HCT116 (cell line): ENCODE data around the gene CYSTM1. TPM values are rescaled to one million over a fixed set of nuclear protein-coding genes. Genes with fewer than 3 reads are reported as not detected.

ENCODE experiments used
- ATAC-seq: fragments of 200-7000 bp; cut with Tn5 transposase; 2 replicates; pipeline ENCODE4 v1.9.1; 2020; ENCODE audit warnings: mild to moderate bottlenecking, moderate library complexity
- BruUV-seq: library from RNA; stranded (reverse); fragments of 400-500 nt; replicated peaks from 2 replicates; lab custom pipeline; 2021; lab: Mats Ljungman, UMichigan
- CTCF ChIA-PET: fragments of 300-600 bp; sonication (Branson Sonifier 250); formaldehyde crosslinking; loops from one replicate; lab custom pipeline; 2021; ENCODE audit warnings: antibody characterized with exemption; lab: Charles Lee
- POLR2A ChIA-PET: fragments of 300-600, 350-600 bp; sonication (Branson Sonifier 250); formaldehyde crosslinking; loops from one replicate; lab custom pipeline; 2021; ENCODE audit warnings: antibody characterized with exemption; lab: Charles Lee
- RAD21 ChIA-PET, 2 experiments: fragments of 300-600 bp; sonication (Branson Sonifier 250); formaldehyde crosslinking; loops; one replicate each; lab custom pipeline; 2023; ENCODE audit warnings: low total read pairs in 2 of 2; ENCODE audit not compliant: uncharacterized antibody in 2 of 2, unreplicated experiment in 2 of 2, low non-redundant PET in 1 of 2; lab: Charles Lee
- DNase-seq: peaks from one replicate; pipeline ENCODE4 v3.0.0-alpha.2; 2010; ENCODE audit warnings: low read depth, low spot score
- H2AFZ ChIP-seq: fragments of 200-600 bp; shearing (Covaris generic), sonication (generic); 2 replicates; pipeline ENCODE4 v1.6.1; 2017; ENCODE audit warnings: low read depth, mixed run types, mixed read lengths, antibody characterized with exemption, low read length; ENCODE audit not compliant: poor library complexity, severe bottlenecking
- H3K27ac ChIP-seq: 2 replicates; pipeline ENCODE4 v1.5.1; 2012; ENCODE audit warnings: low read depth, low read length
- H3K27me3 ChIP-seq: fragments of 200-600 bp; sonication (generic); 2 replicates; pipeline ENCODE4 v1.6.1; 2016; ENCODE audit warnings: mixed run types, low read length, mixed read lengths; ENCODE audit not compliant: insufficient read depth
- H3K36me3 ChIP-seq, 2 experiments: fragments of 200-500 bp in 1 of 2; fragments of 200-600 bp in 1 of 2; sonication (Bioruptor generic) in 1 of 2; sonication (generic) in 1 of 2; 2 replicates each; pipeline versions ENCODE4 v1.5.1 to v1.6.1; 2014 to 2016; ENCODE audit warnings: low read length in 2 of 2, inconsistent platforms in 1 of 2, mixed read lengths in 1 of 2, mixed run types in 1 of 2; ENCODE audit not compliant: insufficient read depth in 2 of 2, control insufficient read depth in 1 of 2
- H3K4me1 ChIP-seq, 2 experiments: fragments of 200-600 bp in 1 of 2; sonication (generic) in 1 of 2; 2 replicates each; pipeline versions ENCODE4 v1.5.1 to v1.6.1; 2012 to 2017; ENCODE audit warnings: low read length in 2 of 2, inconsistent platforms in 1 of 2, mild to moderate bottlenecking in 1 of 2, mixed read lengths in 1 of 2, mixed run types in 1 of 2, moderate library complexity in 1 of 2; ENCODE audit not compliant: insufficient read depth in 2 of 2, control insufficient read depth in 1 of 2
- H3K4me2 ChIP-seq: fragments of 200-600 bp; sonication (generic); 2 replicates; pipeline ENCODE4 v1.6.1; 2017; ENCODE audit warnings: mixed run types, low read length, mixed read lengths
- H3K4me3 ChIP-seq, 2 experiments: fragments of 200-600 bp in 1 of 2; sonication (generic) in 1 of 2; replicated peaks in 1 of 2; 2 replicates each; pipeline ENCODE4 v1.5.1; 2011 to 2016; ENCODE audit warnings: low read length in 2 of 2, control low read depth in 1 of 2, low read depth in 1 of 2, mild to moderate bottlenecking in 1 of 2, mixed read lengths in 1 of 2, mixed run types in 1 of 2
- H3K79me2 ChIP-seq: fragments of 200-600 bp; sonication (generic); 2 replicates; pipeline ENCODE4 v1.6.1; 2017; ENCODE audit warnings: mild to moderate bottlenecking, mixed run types, low read length, moderate library complexity, mixed read lengths; ENCODE audit not compliant: insufficient read depth
- H3K9ac ChIP-seq: fragments of 200-600 bp; sonication (generic); 2 replicates; pipeline ENCODE4 v1.6.1; 2016; ENCODE audit warnings: low read length, mixed read lengths
- H3K9me2 ChIP-seq: fragments of 200-600 bp; sonication (generic), shearing (Covaris generic); 2 replicates; pipeline ENCODE4 v1.6.1; 2017; ENCODE audit warnings: mixed run types, mild to moderate bottlenecking, moderate library complexity; ENCODE audit not compliant: insufficient read depth
- H3K9me3 ChIP-seq, 2 experiments: fragments of 200-500 bp in 1 of 2; fragments of 200-600 bp in 1 of 2; sonication (Bioruptor generic) in 1 of 2; sonication (generic) in 1 of 2; 2 replicates each; pipeline ENCODE4 v1.6.1; 2014 to 2017; ENCODE audit warnings: low read length in 2 of 2, mixed read lengths in 2 of 2, inconsistent platforms in 1 of 2, low read depth in 1 of 2, mild to moderate bottlenecking in 1 of 2, mixed run types in 1 of 2, moderate library complexity in 1 of 2; ENCODE audit not compliant: control insufficient read depth in 1 of 2, insufficient read depth in 1 of 2
- H4K20me1 ChIP-seq: fragments of 200-600 bp; sonication (generic), shearing (Covaris generic); 2 replicates; pipeline ENCODE4 v1.6.1; 2017; ENCODE audit warnings: mixed run types, mild to moderate bottlenecking, moderate library complexity; ENCODE audit not compliant: insufficient read depth
- EGR1 ChIP-seq: IDR thresholded peaks from 2 replicates; pipeline ENCODE4 v1.6.1; 2012; ENCODE audit warnings: low read depth
- ELF1 ChIP-seq: IDR thresholded peaks from 2 replicates; pipeline ENCODE4 v1.6.1; 2012; ENCODE audit warnings: low read depth, borderline replicate concordance
- JUND ChIP-seq: IDR thresholded peaks from 2 replicates; pipeline ENCODE4 v1.6.1; 2012
- MAX ChIP-seq: IDR thresholded peaks from 2 replicates; pipeline ENCODE4 v1.6.1; 2012
- POLR2AphosphoS5 ChIP-seq: IDR thresholded peaks from 2 replicates; pipeline ENCODE4 v1.6.1; 2011; ENCODE audit warnings: mild to moderate bottlenecking, low read depth, low read length, moderate library complexity
- RAD21 ChIP-seq: IDR thresholded peaks from 2 replicates; pipeline ENCODE4 v1.6.1; 2012; ENCODE audit warnings: low read depth, mild to moderate bottlenecking
- REST ChIP-seq: IDR thresholded peaks from 2 replicates; pipeline ENCODE4 v1.6.1; 2012; ENCODE audit warnings: low read depth
- SIN3A ChIP-seq: IDR thresholded peaks from 2 replicates; pipeline ENCODE4 v1.6.1; 2012; ENCODE audit warnings: low read depth
- SP1 ChIP-seq: IDR thresholded peaks from 2 replicates; pipeline ENCODE4 v1.6.1; 2012; ENCODE audit warnings: low read depth
- SRF ChIP-seq: IDR thresholded peaks from 2 replicates; pipeline ENCODE4 v1.6.1; 2012; ENCODE audit warnings: low read depth
- YY1 ChIP-seq: IDR thresholded peaks from 2 replicates; pipeline ENCODE4 v1.6.1; 2011; ENCODE audit warnings: low read length, low read depth, moderate library complexity, mild to moderate bottlenecking; ENCODE audit not compliant: insufficient replicate concordance; ENCODE audit errors: extremely low read depth
- ZBTB33 ChIP-seq: IDR thresholded peaks from 2 replicates; pipeline ENCODE4 v1.6.1; 2011; ENCODE audit warnings: mild to moderate bottlenecking, low read length, moderate library complexity; ENCODE audit not compliant: insufficient replicate concordance; ENCODE audit errors: extremely low read depth
- ZFX ChIP-seq: fragments of 450-650 bp; IDR thresholded peaks from 2 replicates; pipeline ENCODE4 v1.6.1; 2017
- ZNF274 ChIP-seq: fragments of 200-500 bp; sonication (Bioruptor generic); IDR thresholded peaks from 2 replicates; pipeline ENCODE4 v1.6.1; 2014; ENCODE audit warnings: mild to moderate bottlenecking, low read depth, low read length, inconsistent platforms
- intact Hi-C: fragments of 100-400 bp; cut with micrococcal nuclease; formaldehyde crosslinking; loops from 2 replicates; pipeline ENCODE4 v1.10.0; 2022
- total RNA-seq: library from RNA; stranded (reverse); gene quantifications from one replicate; pipeline ENCODE4 v1.2.1, GENCODE V29; 2021; ENCODE audit not compliant: unreplicated experiment

Gene CYSTM1
- total RNA-seq, 1 experiment from 2014 or later: 56.0 TPM

GRCh38 chr5:140223567-140223966 lies 48.6 kb downstream of the CYSTM1 start:
- no peaks in the 10 kb centered on the region for H3K36me3 ChIP-seq
- ATAC-seq: no peak
- TF ChIP-seq ZNF274 (no peak), SP1 (0 out of 2 replicates have a peak, but pooled peaks have one; percentile 36)
- TF ChIP-seq, all 23 proteins: peak for 1
- CTCF ChIA-PET: interaction anchor here (0.9 to 1.3 kb wide), 4 partner anchors 17 to 135 kb away, joined by 3 to 6 read pairs (median 6); no protein-coding TSS in a partner anchor
- RAD21 ChIA-PET: no interaction called here
- H3K27ac ChIP-seq: peak overlapping the region; percentile 87; the same call in 1 of the 2 replicates
- POLR2A ChIA-PET: interaction anchor here (1.2 kb wide), 1 partner anchor 123 kb away, joined by 3 read pairs; the partner anchor contains the start of gene HBEGF
- peaks cover 11% of the 10 kb centered on the region; the same call in 1 of the 2 replicates for H3K79me2 ChIP-seq
- H4K20me1 ChIP-seq: no peaks in the 10 kb centered on the region
- H3K27me3 ChIP-seq: no peaks in the 10 kb centered on the region
- no TSS peak for BruUV-seq
- no peak for DNase-seq
- H3K4me1 ChIP-seq: peaks cover 57 to 73% of the 10 kb centered on the region in 2 experiments
- no peak overlapping the region for H2AFZ ChIP-seq
- H3K4me2 ChIP-seq: peak overlapping the region; percentile 73
- intact Hi-C loops: loop anchor here (10.0 kb wide), 1 partner anchor 149 kb away; no protein-coding TSS in a partner anchor
- no peaks in the 10 kb centered on the region for H3K9me2 ChIP-seq
- peak overlapping the region; percentile 9 for H3K9ac ChIP-seq
- peak overlapping the region in 1 of 2 experiments; percentile 25; a peak in 2 of 4 replicates for H3K4me3 ChIP-seq
- H3K9me3 ChIP-seq: no peaks in the 10 kb centered on the region

GRCh38 chr5:140224658-140225057 lies 49.7 kb downstream of the CYSTM1 start:
- Histone ChIP-seq H2AFZ (no peak overlapping the region), H4K20me1 (no peaks in the 10 kb centered on the region), H3K9ac (no peak overlapping the region), H3K27ac (no peak overlapping the region), H3K79me2 (peaks cover 11% of the 10 kb centered on the region; the same call in 1 of the 2 replicates), H3K4me2 (peak overlapping the region; percentile 73; the same call in 1 of the 2 replicates), H3K4me3 (no peak overlapping the region), H3K4me1 (peaks cover 46 to 62% of the 10 kb centered on the region in 2 experiments), H3K9me3 (no peaks in the 10 kb centered on the region), H3K36me3 (no peaks in the 10 kb centered on the region), H3K9me2 (no peaks in the 10 kb centered on the region), H3K27me3 (no peaks in the 10 kb centered on the region)
- ChIA-PET RAD21 (no interaction called here), POLR2A (no interaction called here), CTCF (interaction anchor here (0.9 to 1.3 kb wide), 2 partner anchors 17 to 134 kb away, joined by 3 to 6 read pairs; no protein-coding TSS in a partner anchor)
- ATAC-seq: no peak
- DNase-seq: no peak
- TF ChIP-seq RAD21: no peak
- TF ChIP-seq ZBTB33: no peak
- TF ChIP-seq ZFX: no peak
- no peak for TF ChIP-seq SIN3A
- TF ChIP-seq YY1: no peak
- TF ChIP-seq POLR2AphosphoS5: no peak
- TF ChIP-seq MAX: no peak
- TF ChIP-seq SP1: no peak
- TF ChIP-seq EGR1: no peak
- TF ChIP-seq REST: no peak
- no peak for TF ChIP-seq JUND
- no peak for TF ChIP-seq ELF1
- no peak for TF ChIP-seq SRF
- no TSS peak for BruUV-seq
- intact Hi-C loops: loop anchor here (10.0 kb wide), 1 partner anchor 150 kb away; no protein-coding TSS in a partner anchor
